HEK293 (cell line): ENCODE results near the gene TRAF5.

Experiments
- REPIN1 ChIP-seq: fragments of 450-650 bp; formaldehyde crosslinking; IDR thresholded peaks from 2 replicates; pipeline ENCODE4 v1.5.1; 2017; ENCODE audit warnings: missing biosample characterization, missing genetic modification characterization, low read depth
- ZNF423 ChIP-seq: fragments of 450-650 bp; formaldehyde crosslinking; IDR thresholded peaks from 2 replicates; pipeline ENCODE4 v1.5.1; 2016; ENCODE audit warnings: missing biosample characterization, missing genetic modification characterization
- ZNF610 ChIP-seq: fragments of 450-650 bp; formaldehyde crosslinking; IDR thresholded peaks from 2 replicates; pipeline ENCODE4 v1.5.1; 2016; ENCODE audit warnings: missing biosample characterization, missing genetic modification characterization, borderline replicate concordance
- TF ChIP-seq, protein P1 (sequence below): fragments of 450-650 bp; formaldehyde crosslinking; IDR thresholded peaks from 2 replicates; pipeline ENCODE4 v1.5.1; 2016; ENCODE audit warnings: missing biosample characterization, missing genetic modification characterization, low read depth
- TF ChIP-seq, protein P2 (sequence below): fragments of 450-650 bp; formaldehyde crosslinking; IDR thresholded peaks from 2 replicates; pipeline ENCODE4 v1.5.1; 2016; ENCODE audit warnings: missing biosample characterization, missing genetic modification characterization

DNA sequence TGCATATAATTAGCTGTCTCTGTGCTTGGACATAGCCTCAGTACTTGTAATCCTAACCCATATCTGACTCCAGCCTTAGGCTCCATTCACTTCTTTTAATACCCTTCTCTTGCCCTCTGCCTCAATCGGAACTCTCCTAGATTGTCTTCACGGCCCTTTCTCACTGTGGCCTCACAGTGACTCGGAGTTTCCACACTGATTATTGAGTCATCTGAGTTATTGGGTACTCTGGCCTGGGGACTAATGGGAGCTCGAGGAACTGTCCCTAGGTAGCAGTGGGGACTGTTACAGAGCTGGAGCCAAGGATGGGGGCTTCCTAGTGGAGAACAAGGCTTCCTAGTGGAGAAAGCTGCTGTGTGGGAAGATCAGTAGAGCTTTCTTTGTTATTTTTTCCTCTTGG lies 17.0 kb downstream of the TRAF5 start:
- TF ChIP-seq ZNF423 (tag by site-specific recombination): no peak
- TF ChIP-seq, protein P1, sequence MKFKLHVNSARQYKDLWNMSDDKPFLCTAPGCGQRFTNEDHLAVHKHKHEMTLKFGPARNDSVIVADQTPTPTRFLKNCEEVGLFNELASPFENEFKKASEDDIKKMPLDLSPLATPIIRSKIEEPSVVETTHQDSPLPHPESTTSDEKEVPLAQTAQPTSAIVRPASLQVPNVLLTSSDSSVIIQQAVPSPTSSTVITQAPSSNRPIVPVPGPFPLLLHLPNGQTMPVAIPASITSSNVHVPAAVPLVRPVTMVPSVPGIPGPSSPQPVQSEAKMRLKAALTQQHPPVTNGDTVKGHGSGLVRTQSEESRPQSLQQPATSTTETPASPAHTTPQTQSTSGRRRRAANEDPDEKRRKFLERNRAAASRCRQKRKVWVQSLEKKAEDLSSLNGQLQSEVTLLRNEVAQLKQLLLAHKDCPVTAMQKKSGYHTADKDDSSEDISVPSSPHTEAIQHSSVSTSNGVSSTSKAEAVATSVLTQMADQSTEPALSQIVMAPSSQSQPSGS: no peak
- TF ChIP-seq ZNF610 (tag by site-specific recombination): no peak
- no peak for TF ChIP-seq REPIN1
- TF ChIP-seq, protein P2, sequence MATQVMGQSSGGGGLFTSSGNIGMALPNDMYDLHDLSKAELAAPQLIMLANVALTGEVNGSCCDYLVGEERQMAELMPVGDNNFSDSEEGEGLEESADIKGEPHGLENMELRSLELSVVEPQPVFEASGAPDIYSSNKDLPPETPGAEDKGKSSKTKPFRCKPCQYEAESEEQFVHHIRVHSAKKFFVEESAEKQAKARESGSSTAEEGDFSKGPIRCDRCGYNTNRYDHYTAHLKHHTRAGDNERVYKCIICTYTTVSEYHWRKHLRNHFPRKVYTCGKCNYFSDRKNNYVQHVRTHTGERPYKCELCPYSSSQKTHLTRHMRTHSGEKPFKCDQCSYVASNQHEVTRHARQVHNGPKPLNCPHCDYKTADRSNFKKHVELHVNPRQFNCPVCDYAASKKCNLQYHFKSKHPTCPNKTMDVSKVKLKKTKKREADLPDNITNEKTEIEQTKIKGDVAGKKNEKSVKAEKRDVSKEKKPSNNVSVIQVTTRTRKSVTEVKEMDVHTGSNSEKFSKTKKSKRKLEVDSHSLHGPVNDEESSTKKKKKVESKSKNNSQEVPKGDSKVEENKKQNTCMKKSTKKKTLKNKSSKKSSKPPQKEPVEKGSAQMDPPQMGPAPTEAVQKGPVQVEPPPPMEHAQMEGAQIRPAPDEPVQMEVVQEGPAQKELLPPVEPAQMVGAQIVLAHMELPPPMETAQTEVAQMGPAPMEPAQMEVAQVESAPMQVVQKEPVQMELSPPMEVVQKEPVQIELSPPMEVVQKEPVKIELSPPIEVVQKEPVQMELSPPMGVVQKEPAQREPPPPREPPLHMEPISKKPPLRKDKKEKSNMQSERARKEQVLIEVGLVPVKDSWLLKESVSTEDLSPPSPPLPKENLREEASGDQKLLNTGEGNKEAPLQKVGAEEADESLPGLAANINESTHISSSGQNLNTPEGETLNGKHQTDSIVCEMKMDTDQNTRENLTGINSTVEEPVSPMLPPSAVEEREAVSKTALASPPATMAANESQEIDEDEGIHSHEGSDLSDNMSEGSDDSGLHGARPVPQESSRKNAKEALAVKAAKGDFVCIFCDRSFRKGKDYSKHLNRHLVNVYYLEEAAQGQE (tag by site-specific recombination): no peak
